Neural cell (in vitro differentiated cells): ENCODE data around the gene ICA1.

Source experiments
- CTCF ChIP-seq: fragments of 450-650 bp; IDR thresholded peaks from 2 replicates; pipeline ENCODE4 v1.5.1; 2014; ENCODE audit warnings: antibody characterized with exemption, mild to moderate bottlenecking, moderate library complexity; ENCODE audit not compliant: poor library complexity, severe bottlenecking
- EZH2 ChIP-seq: fragments of 200-600, 300-800 bp; shearing (Covaris generic), sonication (generic); IDR thresholded peaks from 2 replicates; pipeline ENCODE4 v1.6.1; 2014; ENCODE audit warnings: antibody characterized with exemption, low read length, borderline replicate concordance, mild to moderate bottlenecking; ENCODE audit not compliant: insufficient read depth, poor library complexity, severe bottlenecking
- POLR2AphosphoS5 ChIP-seq: IDR thresholded peaks from 2 replicates; pipeline ENCODE4 v1.6.1; 2012
- RAD21 ChIP-seq: fragments of 450-650 bp; conservative IDR thresholded peaks from 2 replicates; pipeline ENCODE4 v1.6.1; 2014; ENCODE audit warnings: antibody characterized with exemption, mild to moderate bottlenecking, moderate library complexity
- REST ChIP-seq: IDR thresholded peaks from 2 replicates; pipeline ENCODE4 v1.6.1; 2012; ENCODE audit warnings: borderline replicate concordance

- TF ChIP-seq CTCF (no peak), POLR2AphosphoS5 (peak; percentile 78), EZH2 (no peak), RAD21 (peak; percentile 30), REST (peak; percentile 96)
Observed at GRCh38 chr7:8121243-8121642, 140.7 kb downstream of the ICA1 start.
